NCI-H2029 treated with DMSO at 0.1 percent for 48 hours (cell line): ENCODE data around the gene TCF19.
"Not testable (repeated sequence)": the region's sequence is repeated elsewhere in the genome, so short reads cannot be mapped to it uniquely, and the experiment has no call there.

Experiments
- DNase-seq: peaks from one replicate; lab custom pipeline; 2025; lab: John Stamatoyannopoulos, UW

The TCF19 gene

GRCh38 chr6:31162463-31163165 lies 4.2 kb downstream of the TCF19 start:
- DNase-seq, result no peak

DNA sequence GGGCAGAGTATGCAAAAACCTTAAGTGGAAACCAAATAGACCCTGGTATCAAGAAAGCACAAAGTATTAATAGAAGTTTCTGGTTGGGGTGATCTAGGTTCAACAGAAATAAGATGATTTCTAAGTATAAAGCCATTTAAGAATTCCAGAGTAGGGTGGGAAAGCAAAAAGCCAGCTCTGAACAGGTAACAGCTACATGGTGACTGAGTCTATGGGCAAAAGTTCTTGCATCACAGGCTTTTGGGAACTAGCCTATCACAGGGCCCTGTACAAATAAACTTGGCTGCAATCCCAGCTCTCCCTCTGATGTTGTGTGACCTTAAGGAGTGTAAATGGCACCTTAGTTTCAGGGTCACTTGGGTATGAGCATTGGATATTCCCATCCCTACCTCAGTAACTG lies 5.5 kb downstream of the TCF19 start:
- DNase-seq, result no peak

- DNase-seq, result not testable (repeated sequence)
Measured at GRCh38 chr6:31164475-31165063, 6.2 kb downstream of the TCF19 start.

DNA sequence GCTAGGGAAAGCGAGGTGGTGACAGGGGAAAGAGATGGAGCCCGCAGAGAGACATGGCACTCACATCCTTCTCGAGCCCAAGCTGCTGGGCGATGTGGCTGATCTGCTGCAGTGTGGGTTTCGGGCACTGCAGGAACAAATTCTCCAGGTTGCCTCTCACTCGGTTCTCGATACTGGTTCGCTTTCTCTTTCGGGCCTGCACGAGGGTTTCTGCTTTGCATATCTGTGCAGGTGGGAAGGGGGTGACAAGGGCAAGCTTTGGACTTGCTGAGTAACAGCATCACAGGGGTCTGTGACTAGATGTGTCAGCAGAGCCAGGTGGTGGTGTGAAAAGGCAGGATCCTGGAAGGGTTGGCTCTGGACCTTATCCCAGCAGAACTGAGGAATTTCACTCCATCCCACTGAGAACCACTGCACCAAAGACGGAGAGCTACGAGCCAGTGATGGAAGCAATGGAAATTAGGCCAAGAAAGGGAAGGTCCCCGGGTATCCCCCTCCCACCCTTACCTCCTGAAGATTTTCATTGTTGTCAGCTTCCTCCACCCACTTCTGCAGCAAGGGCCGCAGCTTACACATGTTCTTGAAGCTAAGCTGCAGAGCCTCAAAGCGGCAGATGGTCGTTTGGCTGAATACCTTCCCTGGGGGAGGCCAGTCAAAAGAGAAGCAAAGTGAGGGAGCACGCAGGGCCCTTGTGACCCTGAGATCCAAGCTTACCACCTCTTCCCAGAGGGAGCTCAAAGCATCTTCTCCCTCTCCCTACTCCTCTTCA lies 6.9 kb downstream of the TCF19 start:
- DNase-seq, result not testable (repeated sequence)

GRCh38 chr6:31165986-31166385 lies 7.6 kb downstream of the TCF19 start:
- DNase-seq, result no peak

GRCh38 chr6:31168606-31169005 lies 10.2 kb downstream of the TCF19 start:
- no peak for DNase-seq

- DNase-seq, result no peak
Measured at GRCh38 chr6:31169123-31169857, 10.9 kb downstream of the TCF19 start.

GRCh38 chr6:31169858-31170599 lies 11.6 kb downstream of the TCF19 start:
- not testable (repeated sequence) for DNase-seq

DNA sequence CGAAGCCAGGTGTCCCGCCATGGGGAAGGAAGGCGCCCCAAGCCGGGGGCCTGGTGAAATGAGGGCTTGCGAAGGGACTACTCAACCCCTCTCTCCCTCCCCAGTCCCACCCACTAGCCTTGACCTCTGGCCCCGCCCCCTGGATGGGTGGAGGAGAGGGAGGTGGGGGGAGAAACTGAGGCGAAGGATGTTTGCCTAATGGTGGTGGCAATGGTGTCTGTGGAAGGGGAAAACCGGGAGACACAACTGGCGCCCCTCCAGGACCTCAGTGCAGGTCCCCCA lies 12.2 kb downstream of the TCF19 start, which contains the start of gene POU5F1:
TSS of gene POU5F1 (minus strand) at position 83 of the 282 bp plus-strand sequence. CDS start at position 21, 62 bp downstream.
- no peak for DNase-seq

DNA sequence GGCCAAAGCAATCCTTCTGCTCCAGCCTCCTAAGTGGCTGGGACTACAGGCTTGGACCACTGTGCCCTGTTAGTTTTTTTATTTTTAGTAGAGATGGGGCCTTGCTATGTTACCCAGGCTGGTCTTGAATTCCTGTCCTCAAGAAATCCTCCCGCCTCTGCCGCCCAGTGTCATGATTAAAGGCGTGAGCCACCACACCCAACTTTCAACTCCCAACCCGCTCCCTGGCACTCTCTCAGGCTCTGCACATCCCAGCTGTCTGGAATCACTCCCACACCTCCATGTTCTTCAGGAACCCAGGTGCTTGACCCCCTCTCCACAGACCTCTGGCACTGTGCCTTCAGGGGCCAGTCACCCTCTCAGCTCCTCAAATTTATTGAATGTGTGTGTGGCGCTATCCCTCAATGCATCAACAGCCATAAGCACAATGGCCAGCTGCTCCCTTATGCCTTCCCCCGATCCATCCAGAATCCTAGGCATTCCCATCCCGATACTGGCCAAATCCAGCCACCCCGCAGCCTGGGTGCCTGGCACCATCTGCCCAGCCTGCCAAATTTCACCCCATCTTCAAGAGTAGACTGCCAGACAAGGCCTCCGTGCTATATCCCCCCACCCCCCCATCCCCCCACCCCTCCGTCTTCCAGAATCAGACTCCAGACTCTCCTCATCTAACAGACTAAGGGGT lies 12.7 kb downstream of the TCF19 start:
- no peak for DNase-seq

- DNase-seq, result no peak
Measured at GRCh38 chr6:31171931-31172905, 13.8 kb downstream of the TCF19 start.

DNA sequence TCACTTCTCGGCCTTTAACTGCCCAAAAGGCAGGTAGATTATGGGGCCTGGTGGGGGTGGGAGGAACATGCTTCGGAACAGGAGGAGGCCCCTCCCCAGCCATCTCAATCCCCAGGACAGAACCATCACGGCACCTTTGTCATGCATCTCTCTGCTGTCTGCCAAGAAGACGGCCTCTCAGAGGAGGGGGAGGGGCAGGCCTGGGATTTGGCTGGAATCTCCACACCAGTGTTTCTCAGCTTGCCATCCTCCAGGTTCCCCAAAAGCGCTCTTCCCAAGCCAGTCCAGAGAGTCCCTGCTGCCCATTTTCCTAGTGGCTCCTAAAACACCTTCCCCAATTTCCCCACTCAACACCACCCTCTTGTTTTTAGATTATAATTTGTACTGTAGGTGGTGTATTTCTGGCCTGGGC lies 14.6 kb downstream of the TCF19 start:
- no peak for DNase-seq

- DNase-seq, result no peak
Measured at GRCh38 chr6:31173406-31173805, 15.0 kb downstream of the TCF19 start.

DNA sequence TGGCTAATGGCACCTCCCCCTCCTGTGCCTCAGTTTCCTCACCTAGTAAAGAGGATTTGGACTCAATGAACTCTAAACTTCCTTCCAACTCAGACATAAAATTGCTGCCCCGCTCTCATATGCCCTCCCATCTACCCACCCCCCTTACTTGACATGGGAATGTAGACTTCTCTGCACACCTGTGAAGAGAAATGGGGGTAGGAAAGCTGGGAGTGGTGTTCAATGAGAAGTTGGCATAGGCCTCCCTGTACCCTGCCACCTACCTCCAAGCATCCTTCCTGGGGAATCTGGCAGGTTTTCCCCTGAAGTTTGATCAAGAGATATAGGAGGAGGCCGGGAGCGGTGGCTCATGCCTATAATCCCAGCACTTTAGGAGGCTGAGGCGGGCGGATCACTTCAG lies 16.0 kb downstream of the TCF19 start:
- DNase-seq, result no peak

DNA sequence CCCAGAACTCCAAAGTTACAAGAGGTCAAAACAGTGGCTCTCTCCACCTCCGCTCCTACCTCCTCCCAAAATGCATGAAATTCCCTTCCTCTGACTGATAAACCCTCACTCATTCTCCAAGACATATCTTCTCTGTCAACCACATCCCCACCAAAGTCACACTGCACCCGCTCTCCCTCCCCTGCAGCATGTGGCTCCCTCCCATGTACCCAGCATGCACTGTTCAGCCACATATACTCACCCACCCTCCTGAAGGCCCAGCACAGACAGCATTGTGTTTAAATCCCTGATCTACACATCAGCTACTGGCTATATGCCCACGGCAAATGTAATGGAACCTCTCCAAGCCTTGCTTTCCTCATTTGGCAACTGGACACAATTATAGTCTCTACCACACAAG lies 17.6 kb downstream of the TCF19 start:
- no peak for DNase-seq

DNA sequence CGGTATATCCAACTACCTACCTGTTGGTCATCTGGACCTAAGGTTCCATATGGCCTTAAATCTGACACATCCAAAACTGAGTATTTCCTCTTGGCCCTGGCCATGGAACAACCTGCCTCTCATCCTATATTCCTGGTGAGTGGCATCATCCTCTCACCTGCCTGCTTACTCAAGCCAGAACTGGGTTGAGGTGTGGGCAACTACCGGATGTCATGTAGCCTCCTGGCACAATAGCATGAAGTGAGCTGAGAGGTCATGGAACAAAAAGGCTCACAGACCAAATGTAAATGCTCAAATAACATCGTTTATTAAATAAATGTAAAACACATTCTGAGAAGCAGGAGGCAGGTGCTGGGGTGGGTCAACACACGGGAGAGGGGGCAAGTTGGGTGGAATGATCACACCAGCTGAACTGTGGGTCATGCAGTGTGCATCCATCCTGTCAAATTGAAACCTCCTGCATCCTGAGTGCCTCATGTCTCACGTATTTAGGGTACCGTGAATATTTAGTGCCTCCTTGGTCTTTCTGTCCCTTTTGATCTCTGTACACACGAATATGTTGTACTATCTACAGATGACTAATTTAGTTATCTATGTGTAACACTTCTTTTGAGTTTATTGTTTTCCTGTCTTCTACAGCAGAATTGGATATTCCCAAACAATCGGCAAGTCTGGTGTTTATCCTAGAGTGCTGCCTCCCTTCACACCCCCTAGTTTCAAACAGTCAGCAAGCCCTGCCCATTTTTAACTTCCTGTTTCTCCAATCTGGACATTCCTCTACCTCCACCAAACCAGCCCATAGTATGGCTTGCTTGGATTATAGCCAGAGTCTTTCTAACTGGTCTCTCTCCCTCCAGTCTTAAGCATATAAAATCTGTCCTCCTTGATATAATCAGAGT lies 20.0 kb downstream of the TCF19 start:
- DNase-seq, result peak; percentile 43

DNA sequence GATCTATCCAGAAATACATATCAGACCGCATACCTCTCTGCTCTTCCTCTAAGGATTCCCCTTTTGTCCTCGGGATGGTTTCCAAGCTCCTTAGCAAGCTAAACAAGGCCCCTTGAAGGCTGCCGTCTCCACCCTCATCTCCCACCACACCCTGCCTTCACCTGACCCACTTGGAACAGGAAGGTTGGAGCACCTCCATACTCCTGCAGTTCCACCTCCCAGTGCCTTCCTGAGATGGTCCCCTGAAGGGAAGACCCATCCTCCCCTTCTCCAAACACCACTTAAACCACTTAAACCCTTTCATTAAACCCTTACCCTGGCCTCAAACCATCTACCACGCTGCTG lies 20.6 kb downstream of the TCF19 start:
- no peak for DNase-seq

DNA sequence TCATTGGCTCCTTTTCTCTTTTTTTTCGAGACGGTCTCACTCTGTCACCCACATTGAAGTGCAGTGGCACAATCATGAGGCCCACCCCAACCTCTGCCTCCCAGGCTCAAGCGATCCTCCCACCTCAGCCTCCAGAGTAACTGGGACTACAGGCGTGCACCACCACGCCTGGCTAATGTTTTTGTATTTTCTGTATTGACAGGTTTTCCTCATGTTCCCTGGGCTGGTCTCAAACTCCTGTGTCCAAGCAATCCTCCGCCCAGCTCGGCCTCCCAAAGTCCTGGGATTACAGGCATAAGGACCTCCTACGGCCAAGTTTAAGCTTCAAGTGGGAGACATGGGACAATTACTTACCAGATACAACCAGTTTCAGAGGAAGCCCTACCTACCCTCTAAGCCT lies 21.5 kb downstream of the TCF19 start:
- no peak for DNase-seq

DNA sequence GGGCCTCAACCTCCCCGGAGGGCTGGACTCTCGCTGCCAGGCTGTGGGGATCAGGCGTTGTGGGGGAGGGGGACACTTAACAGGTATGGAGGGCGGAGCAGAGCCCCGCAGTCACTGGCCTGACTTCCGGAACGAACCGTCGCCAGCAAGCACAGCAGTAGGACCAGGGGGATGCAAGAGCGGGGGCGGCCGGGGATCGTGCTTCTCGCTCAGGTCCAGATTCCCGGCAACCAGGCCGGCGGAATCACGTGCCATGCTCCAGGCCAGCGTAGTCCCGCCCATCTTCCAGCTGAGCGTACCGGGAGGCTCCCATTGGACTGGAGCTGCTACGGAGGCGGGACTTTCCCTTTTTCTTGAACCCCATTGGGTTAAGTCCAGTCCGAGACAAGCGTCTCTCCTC lies 22.1 kb downstream of the TCF19 start:
- no peak for DNase-seq
